WTC11 (cell line): ENCODE data around the gene ZFYVE28.

ENCODE experiments used
- CBFB ChIP-seq: sonication (generic); formaldehyde crosslinking; IDR thresholded peaks from 2 replicates; pipeline ENCODE4 v1.8.1; 2022; ENCODE audit warnings: mild to moderate bottlenecking, low read depth, missing genetic modification reagents
- TF ChIP-seq, protein P1 (sequence below): sonication (generic); formaldehyde crosslinking; IDR thresholded peaks from 2 replicates; pipeline ENCODE4 v1.8.0; 2022; ENCODE audit warnings: mild to moderate bottlenecking, missing genetic modification reagents
- TF ChIP-seq, protein P2 (sequence below): sonication (generic); formaldehyde crosslinking; conservative IDR thresholded peaks from 2 replicates; pipeline ENCODE4 v1.8.1; 2022; ENCODE audit warnings: mild to moderate bottlenecking, missing genetic modification reagents
- TF ChIP-seq, protein P3 (sequence below): sonication (generic); formaldehyde crosslinking; IDR thresholded peaks from 2 replicates; pipeline ENCODE4 v1.8.0; 2022; ENCODE audit warnings: mild to moderate bottlenecking, missing genetic modification reagents

- TF ChIP-seq, protein P1, sequence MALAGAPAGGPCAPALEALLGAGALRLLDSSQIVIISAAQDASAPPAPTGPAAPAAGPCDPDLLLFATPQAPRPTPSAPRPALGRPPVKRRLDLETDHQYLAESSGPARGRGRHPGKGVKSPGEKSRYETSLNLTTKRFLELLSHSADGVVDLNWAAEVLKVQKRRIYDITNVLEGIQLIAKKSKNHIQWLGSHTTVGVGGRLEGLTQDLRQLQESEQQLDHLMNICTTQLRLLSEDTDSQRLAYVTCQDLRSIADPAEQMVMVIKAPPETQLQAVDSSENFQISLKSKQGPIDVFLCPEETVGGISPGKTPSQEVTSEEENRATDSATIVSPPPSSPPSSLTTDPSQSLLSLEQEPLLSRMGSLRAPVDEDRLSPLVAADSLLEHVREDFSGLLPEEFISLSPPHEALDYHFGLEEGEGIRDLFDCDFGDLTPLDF = no peak
- TF ChIP-seq, protein P2, sequence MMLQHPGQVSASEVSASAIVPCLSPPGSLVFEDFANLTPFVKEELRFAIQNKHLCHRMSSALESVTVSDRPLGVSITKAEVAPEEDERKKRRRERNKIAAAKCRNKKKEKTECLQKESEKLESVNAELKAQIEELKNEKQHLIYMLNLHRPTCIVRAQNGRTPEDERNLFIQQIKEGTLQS = no peak
- TF ChIP-seq, protein P3, sequence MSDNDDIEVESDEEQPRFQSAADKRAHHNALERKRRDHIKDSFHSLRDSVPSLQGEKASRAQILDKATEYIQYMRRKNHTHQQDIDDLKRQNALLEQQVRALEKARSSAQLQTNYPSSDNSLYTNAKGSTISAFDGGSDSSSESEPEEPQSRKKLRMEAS (CRISPR knock-in tag) = peak; percentile 88
- no peak for TF ChIP-seq CBFB (CRISPR knock-in tag)
Observed at GRCh38 chr4:2241410-2242353, 176.8 kb downstream of the ZFYVE28 start, which contains the start of the genes HAUS3 and POLN.
